Endothelial cell of umbilical vein (primary cell): ENCODE measurements around the gene COQ9.

ENCODE experiments used
- CTCF ChIP-seq, 2 donors: IDR thresholded peaks; 1 replicate in 1 of 2; 2 replicates in 1 of 2; pipeline ENCODE4 v1.5.1; 2011; ENCODE audit warnings: low read length in 2 of 2, mild to moderate bottlenecking in 2 of 2, moderate library complexity in 2 of 2, control low read depth in 1 of 2, inconsistent platforms in 1 of 2, low read depth in 1 of 2; ENCODE audit not compliant: insufficient read depth in 1 of 2; ENCODE audit errors: extremely low read depth in 1 of 2
- EZH2 ChIP-seq: IDR thresholded peaks from 2 replicates; pipeline ENCODE4 v1.6.1; 2012; ENCODE audit warnings: borderline replicate concordance, low read depth, mild to moderate bottlenecking, moderate library complexity, low read length, inconsistent platforms; ENCODE audit not compliant: severe bottlenecking
- FOS ChIP-seq: IDR thresholded peaks from 2 replicates; pipeline ENCODE4 v1.6.1; 2011; ENCODE audit warnings: mild to moderate bottlenecking, low read length, moderate library complexity, borderline replicate concordance; ENCODE audit not compliant: insufficient read depth
- GATA2 ChIP-seq: IDR thresholded peaks from 2 replicates; pipeline ENCODE4 v1.7.0; 2011; ENCODE audit warnings: low read depth, mild to moderate bottlenecking, moderate library complexity, mixed read lengths, low read length; ENCODE audit not compliant: insufficient read length, insufficient read depth
- MAX ChIP-seq: IDR thresholded peaks from 2 replicates; pipeline ENCODE4 v1.6.1; 2011; ENCODE audit not compliant: insufficient read depth, insufficient read length
- MYC ChIP-seq: IDR thresholded peaks from one replicate; pipeline ENCODE4 v1.6.1; 2011; ENCODE audit warnings: mild to moderate bottlenecking, low read depth, low read length
- POLR2A ChIP-seq: IDR thresholded peaks from 2 replicates; pipeline ENCODE4 v1.6.1; 2012; ENCODE audit warnings: low read depth, mild to moderate bottlenecking, control low read depth, low read length
- POLR2AphosphoS5 ChIP-seq: IDR thresholded peaks from 2 replicates; pipeline ENCODE4 v1.6.1; 2012; ENCODE audit warnings: low read depth, mild to moderate bottlenecking, control low read depth, low read length, moderate library complexity; ENCODE audit not compliant: insufficient read depth

- TF ChIP-seq EZH2 (no peak), MYC (no peak), POLR2A (no peak), CTCF (IDR thresholded peaks at IDR 0.05; ENCODE audit: extremely low read depth in 1 of 2, insufficient read depth in 1 of 2, low read depth in 1 of 2, low read length in 2 of 2) (no peak), POLR2AphosphoS5 (no peak), GATA2 (no peak), MAX (no peak), FOS (no peak)
Observed at GRCh38 chr16:57470711-57471110, 23.4 kb downstream of the COQ9 start.
